NCI-H2107 treated with DMSO at 0.1 percent for 48 hours (cell line): ENCODE measurements around the gene SULT6B1.

Experiments
- DNase-seq: peaks from one replicate; lab custom pipeline; 2025; ENCODE audit not compliant: unreplicated experiment; lab: John Stamatoyannopoulos, UW

SULT6B1 gene

GRCh38 chr2:37153224-37153623, 35.2 kb downstream of the SULT6B1 start:
- no peak for DNase-seq

GRCh38 chr2:37149626-37150322, 38.7 kb downstream of the SULT6B1 start:
- DNase-seq, result no peak

DNA sequence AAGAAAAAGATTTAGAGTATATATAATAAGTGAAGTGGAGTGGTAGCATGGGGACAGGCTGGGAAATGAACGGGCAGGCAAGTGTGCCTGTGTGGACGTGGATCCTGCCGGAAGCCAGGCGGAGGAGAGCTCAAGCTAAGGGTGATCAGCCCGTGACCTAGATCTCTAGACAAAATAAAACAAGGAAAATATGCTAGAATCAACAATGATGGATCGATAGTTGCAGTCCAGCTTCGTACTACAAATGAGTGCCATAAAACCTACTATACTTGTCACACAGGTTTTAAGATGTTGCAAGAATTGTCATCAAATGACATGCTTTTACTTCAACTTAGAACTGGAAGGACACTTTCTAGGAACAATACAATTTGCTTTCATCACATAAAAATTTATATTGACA, 40.1 kb downstream of the SULT6B1 start:
- no peak for DNase-seq

- no peak for DNase-seq
These were observed 42.4 kb downstream of the SULT6B1 start for GRCh38 chr2:37146062-37146461.

DNA sequence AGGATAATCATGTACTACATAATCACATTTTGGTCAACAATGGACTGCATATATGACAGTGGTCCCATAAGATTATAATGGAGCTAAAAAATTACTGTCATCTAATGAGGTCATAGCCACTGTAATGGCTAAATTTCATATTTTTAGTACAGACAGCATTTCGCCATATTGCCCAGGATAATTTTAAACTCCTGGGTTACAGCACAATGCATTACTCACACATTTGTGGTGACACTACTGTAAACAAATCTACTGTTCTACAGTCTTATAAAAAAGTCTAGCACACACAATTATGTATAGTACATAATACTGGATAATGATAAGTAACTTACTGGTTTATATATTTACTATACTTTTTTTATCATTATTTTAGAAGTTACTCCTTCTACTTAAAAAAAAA, 44.5 kb downstream of the SULT6B1 start:
- no peak for DNase-seq

GRCh38 chr2:37142546-37142945, 45.9 kb downstream of the SULT6B1 start:
- DNase-seq, result no peak

- DNase-seq, result no peak
These were observed 55.6 kb downstream of the SULT6B1 start for GRCh38 chr2:37132914-37133313.

DNA sequence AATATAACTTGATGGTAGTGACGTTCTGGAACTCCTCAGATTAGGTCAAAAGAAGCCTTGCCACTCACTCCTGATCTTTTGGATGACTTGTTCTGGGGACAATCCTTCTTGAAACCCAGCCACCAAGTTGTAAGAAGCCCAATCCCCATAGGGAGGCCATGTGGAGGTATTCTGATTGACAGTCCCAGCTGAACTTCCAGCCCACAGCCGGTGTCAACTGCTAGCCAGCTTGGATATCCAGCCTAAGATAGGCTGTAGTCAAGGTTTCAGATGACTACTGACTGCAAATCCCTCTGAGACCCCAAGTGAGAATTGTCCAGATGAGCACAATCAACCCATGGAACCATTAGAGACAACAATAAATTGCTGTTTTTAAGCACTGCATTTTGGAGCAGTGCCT, 63.1 kb downstream of the SULT6B1 start:
- no peak for DNase-seq

GRCh38 chr2:37119157-37119556, 69.3 kb downstream of the SULT6B1 start:
- no peak for DNase-seq
